ENCODE data around the gene CASP6.

CASP6 gene

GRCh38 chr4:109671350-109671749 is 31.9 kb downstream of the CASP6 start:
- no peak for DNase-seq (ENCODE audit: low spot score)

GRCh38 chr4:109665783-109666485 is 37.3 kb downstream of the CASP6 start:
- DNase-seq (ENCODE audit: low spot score), result no peak

- no peak for DNase-seq (ENCODE audit: low spot score)
These were observed 40.5 kb downstream of the CASP6 start for GRCh38 chr4:109662771-109663170.

- DNase-seq (ENCODE audit: low spot score), result no peak
These were observed 41.1 kb downstream of the CASP6 start for GRCh38 chr4:109662116-109662515.

- DNase-seq (ENCODE audit: low spot score), result no peak
These were observed 44.3 kb downstream of the CASP6 start for GRCh38 chr4:109658871-109659410.

GRCh38 chr4:109657854-109658418 is 45.3 kb downstream of the CASP6 start:
- no peak for DNase-seq (ENCODE audit: low spot score)

- DNase-seq (ENCODE audit: low spot score), result no peak
These were observed 47.8 kb downstream of the CASP6 start for GRCh38 chr4:109655396-109655795.

- DNase-seq (ENCODE audit: low spot score), result no peak
These were observed 53.4 kb downstream of the CASP6 start for GRCh38 chr4:109649872-109650271.

- DNase-seq (ENCODE audit: low spot score), result no peak
These were observed 54.2 kb downstream of the CASP6 start for GRCh38 chr4:109648997-109649575.

GRCh38 chr4:109648266-109648996 is 54.8 kb downstream of the CASP6 start:
- DNase-seq (ENCODE audit: low spot score), result no peak

- no peak for DNase-seq (ENCODE audit: low spot score)
These were observed 57.2 kb downstream of the CASP6 start for GRCh38 chr4:109645874-109646710.

- DNase-seq (ENCODE audit: low spot score), result no peak
These were observed 62.6 kb downstream of the CASP6 start for GRCh38 chr4:109640644-109641043.
